ENCODE results near the gene ISCA2.

ISCA2 gene

DNA sequence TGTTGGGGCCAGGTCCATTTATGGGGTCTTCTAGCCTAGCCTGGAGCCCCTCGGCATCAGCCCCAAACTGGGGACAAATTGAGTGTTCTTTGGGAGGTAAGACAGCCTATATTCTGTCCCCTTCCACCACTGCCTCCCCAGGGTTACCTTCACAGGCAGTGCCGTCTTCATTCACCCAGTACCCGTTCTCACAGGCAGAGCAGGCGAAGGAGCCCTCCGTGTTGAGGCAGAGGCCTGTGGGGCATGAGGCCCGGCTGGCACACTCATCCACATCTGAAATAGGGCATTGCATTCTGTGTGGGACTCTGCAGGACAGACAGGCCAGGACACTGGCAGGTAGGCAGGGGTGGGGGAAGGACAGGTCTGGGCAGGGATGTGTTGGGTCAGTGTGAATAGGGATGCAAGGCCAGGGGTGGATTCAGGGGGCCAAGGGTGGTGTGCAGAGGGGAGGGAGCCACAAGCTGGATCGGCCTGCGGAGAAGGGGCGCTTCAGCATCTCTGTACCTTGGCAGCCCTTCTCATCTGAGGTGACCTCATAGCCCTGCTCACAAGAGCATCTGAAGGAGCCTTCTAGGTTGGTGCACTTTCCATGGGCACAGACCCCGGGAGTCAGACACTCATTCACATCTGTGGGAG lies 16.1 kb downstream of the ISCA2 start:
- POLR2A ChIA-PET: no interaction called here
- DNase-seq (ENCODE audit: extremely low spot score): no peak
- CTCF ChIA-PET: interaction anchor here (0.5 kb wide), 1 partner anchor 174 kb away, joined by 3 read pairs; no protein-coding TSS in a partner anchor
- no peak for TF ChIP-seq SP1 (IDR thresholded peaks at IDR 0.05)
- TF ChIP-seq ARNT (IDR thresholded peaks at IDR 0.05): no peak
- TF ChIP-seq L3MBTL2 (conservative IDR thresholded peaks at IDR 0.05): no peak
- TF ChIP-seq BHLHE40 (IDR thresholded peaks at IDR 0.05; ENCODE audit: borderline replicate concordance): no peak
- no peak for TF ChIP-seq ELF4 (IDR thresholded peaks at IDR 0.05)
- TF ChIP-seq LEF1 (IDR thresholded peaks at IDR 0.05; ENCODE audit: borderline replicate concordance): no peak
- no peak for TF ChIP-seq CTBP1 (IDR thresholded peaks at IDR 0.05; ENCODE audit: borderline replicate concordance)
- TF ChIP-seq, protein P1, sequence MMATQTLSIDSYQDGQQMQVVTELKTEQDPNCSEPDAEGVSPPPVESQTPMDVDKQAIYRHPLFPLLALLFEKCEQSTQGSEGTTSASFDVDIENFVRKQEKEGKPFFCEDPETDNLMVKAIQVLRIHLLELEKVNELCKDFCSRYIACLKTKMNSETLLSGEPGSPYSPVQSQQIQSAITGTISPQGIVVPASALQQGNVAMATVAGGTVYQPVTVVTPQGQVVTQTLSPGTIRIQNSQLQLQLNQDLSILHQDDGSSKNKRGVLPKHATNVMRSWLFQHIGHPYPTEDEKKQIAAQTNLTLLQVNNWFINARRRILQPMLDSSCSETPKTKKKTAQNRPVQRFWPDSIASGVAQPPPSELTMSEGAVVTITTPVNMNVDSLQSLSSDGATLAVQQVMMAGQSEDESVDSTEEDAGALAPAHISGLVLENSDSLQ (IDR thresholded peaks at IDR 0.05): no peak
- no peak for TF ChIP-seq TARDBP (IDR thresholded peaks at IDR 0.05)
- no peak for TF ChIP-seq FOXA1 (IDR thresholded peaks at IDR 0.05)
- TF ChIP-seq FOXM1 (IDR thresholded peaks at IDR 0.05; ENCODE audit: borderline replicate concordance): no peak
- no peak for TF ChIP-seq ZNF384 (IDR thresholded peaks at IDR 0.05)
- TF ChIP-seq SUZ12 (IDR thresholded peaks at IDR 0.05): no peak
- TF ChIP-seq FOXK2 (IDR thresholded peaks at IDR 0.05): no peak
- no peak for TF ChIP-seq NFRKB (IDR thresholded peaks at IDR 0.05)
- no peak for TF ChIP-seq HDGF (IDR thresholded peaks at IDR 0.05; ENCODE audit: borderline replicate concordance)

DNA sequence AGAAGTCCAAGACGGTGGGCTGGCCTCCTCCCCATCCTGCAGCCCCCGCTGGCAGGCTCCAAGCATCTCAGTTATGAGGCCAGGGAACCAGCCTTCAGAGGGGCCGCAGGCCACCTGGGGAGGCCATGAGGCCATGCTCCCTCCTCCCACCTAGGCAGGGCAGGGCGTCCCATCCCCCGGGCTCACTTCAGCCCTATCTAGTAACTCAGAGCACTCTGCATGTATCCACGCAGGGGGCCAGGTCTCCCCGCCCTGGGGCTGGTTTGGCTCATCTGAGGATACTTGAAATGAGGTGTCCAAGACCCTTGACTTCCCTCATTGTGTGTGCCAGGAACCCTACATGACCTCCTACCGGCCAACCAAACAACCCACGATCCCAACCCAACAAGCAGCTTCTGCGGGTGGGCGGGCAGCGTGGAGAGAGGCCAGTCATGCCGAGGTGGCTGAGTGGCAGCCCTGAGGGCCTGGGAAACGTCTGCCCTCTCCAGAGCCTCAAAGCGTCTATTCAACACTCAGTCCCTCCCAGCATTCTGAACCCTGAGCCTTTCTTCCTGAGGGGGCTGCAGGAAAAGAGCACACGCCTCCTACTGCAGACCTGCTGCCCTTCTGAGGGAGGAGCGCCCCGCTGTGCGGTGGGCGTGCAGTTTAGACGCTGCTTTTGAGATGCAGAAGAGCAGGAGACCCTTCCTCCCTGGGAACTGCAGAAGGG lies 16.8 kb downstream of the ISCA2 start:
- TF ChIP-seq FOXA1 (IDR thresholded peaks at IDR 0.05): no peak
- TF ChIP-seq SP1 (IDR thresholded peaks at IDR 0.05): no peak
- no peak for TF ChIP-seq BHLHE40 (IDR thresholded peaks at IDR 0.05; ENCODE audit: borderline replicate concordance)
- no peak for TF ChIP-seq FOXK2 (IDR thresholded peaks at IDR 0.05)
- no peak for TF ChIP-seq SUZ12 (IDR thresholded peaks at IDR 0.05)
- no peak for TF ChIP-seq HDGF (IDR thresholded peaks at IDR 0.05; ENCODE audit: borderline replicate concordance)
- no peak for TF ChIP-seq ZNF384 (IDR thresholded peaks at IDR 0.05)
- TF ChIP-seq ELF4 (IDR thresholded peaks at IDR 0.05): no peak
- TF ChIP-seq LEF1 (IDR thresholded peaks at IDR 0.05; ENCODE audit: borderline replicate concordance): no peak
- TF ChIP-seq CTBP1 (IDR thresholded peaks at IDR 0.05; ENCODE audit: borderline replicate concordance): no peak
- TF ChIP-seq NFRKB (IDR thresholded peaks at IDR 0.05): no peak
- TF ChIP-seq, protein P1 (IDR thresholded peaks at IDR 0.05): no peak
- DNase-seq (ENCODE audit: extremely low spot score): no peak
- POLR2A ChIA-PET: no interaction called here
- CTCF ChIA-PET: no interaction called here

DNA sequence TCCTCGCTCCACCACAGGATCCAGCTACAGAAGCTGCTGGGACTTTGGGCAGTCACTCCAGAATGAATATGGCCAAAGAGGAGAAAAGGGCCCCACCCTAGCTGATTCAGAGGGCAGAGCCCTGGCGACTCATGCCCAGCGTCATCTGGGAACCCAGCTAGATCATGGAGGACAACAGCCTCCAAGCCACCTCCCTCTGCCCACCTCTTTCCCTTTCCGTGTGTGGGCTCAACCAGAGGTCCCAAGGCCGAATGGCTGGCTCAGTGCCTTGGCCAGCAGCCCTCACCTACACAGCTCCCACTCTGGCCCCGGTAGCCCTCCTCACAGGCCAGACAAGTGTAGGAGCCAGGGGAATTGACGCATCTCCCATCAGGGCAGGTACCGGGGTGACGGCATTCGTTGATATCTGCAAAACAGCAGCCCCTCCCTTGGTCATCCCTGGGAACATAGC lies 17.4 kb downstream of the ISCA2 start:
- DNase-seq (ENCODE audit: extremely low spot score): no peak
- ChIA-PET POLR2A (no interaction called here), CTCF (no interaction called here)
- TF ChIP-seq BHLHE40 (IDR thresholded peaks at IDR 0.05; ENCODE audit: borderline replicate concordance) (no peak), HDGF (IDR thresholded peaks at IDR 0.05; ENCODE audit: borderline replicate concordance) (no peak), L3MBTL2 (conservative IDR thresholded peaks at IDR 0.05) (no peak), FOXM1 (IDR thresholded peaks at IDR 0.05; ENCODE audit: borderline replicate concordance) (no peak), LEF1 (IDR thresholded peaks at IDR 0.05; ENCODE audit: borderline replicate concordance) (no peak), SP1 (IDR thresholded peaks at IDR 0.05) (no peak), ARNT (IDR thresholded peaks at IDR 0.05) (no peak), FOXK2 (IDR thresholded peaks at IDR 0.05) (no peak), TARDBP (IDR thresholded peaks at IDR 0.05) (no peak), FOXA1 (IDR thresholded peaks at IDR 0.05) (no peak), ZNF384 (IDR thresholded peaks at IDR 0.05) (no peak), ELF4 (IDR thresholded peaks at IDR 0.05) (no peak), NFRKB (IDR thresholded peaks at IDR 0.05) (no peak), CTBP1 (IDR thresholded peaks at IDR 0.05; ENCODE audit: borderline replicate concordance) (no peak), SUZ12 (IDR thresholded peaks at IDR 0.05) (no peak)
- TF ChIP-seq, protein P1 (IDR thresholded peaks at IDR 0.05): no peak

DNA sequence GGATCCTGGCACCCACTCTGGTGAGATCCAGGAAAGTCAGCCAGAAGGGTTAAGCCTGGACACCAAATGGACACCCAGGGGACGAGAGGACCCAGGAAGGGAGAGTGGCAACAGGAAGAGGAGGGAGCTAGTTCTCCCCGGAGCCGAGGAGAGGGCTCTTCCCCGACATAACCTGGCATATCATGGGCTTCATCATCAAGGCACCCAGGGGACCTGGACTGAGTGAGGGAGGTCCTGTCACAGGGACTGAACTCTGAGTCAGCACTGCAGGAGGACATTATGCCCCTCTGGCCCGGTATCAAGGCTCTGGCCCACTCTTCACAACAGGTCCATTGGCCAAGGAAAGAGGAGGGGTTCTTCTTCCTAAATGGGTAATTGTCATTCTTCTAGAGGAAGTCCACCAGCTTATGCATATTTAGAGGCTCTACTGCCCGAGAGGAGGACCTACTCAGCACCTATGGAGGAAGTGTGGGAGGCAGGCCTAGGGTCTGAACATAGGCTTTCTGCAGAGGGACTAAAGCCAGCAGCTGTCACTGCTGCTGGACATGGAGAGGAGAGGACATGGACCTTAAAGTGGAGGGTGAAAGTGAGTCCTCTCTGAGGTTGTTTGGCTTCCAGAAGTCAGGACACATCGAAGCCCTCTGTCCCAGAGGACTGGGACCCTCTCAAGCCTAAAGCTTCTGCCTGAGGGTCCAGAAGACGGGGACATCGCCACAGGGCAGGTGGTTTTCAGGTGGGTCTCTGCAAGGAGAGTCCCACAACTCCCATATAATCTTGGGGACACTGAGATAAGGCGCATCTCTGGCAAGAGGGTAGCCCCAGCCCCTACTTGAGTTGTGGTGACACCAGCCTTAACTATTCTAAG lies 18.6 kb downstream of the ISCA2 start:
- ChIA-PET CTCF (interaction anchor here (1.9 kb wide), 1 partner anchor 12 kb away, joined by 6 read pairs; no protein-coding TSS in a partner anchor), POLR2A (no interaction called here)
- no peak for DNase-seq (ENCODE audit: extremely low spot score)
- TF ChIP-seq, protein P1 (IDR thresholded peaks at IDR 0.05): no peak
- TF ChIP-seq FOXM1 (IDR thresholded peaks at IDR 0.05; ENCODE audit: borderline replicate concordance): no peak
- no peak for TF ChIP-seq SUZ12 (IDR thresholded peaks at IDR 0.05)
- no peak for TF ChIP-seq ARNT (IDR thresholded peaks at IDR 0.05)
- no peak for TF ChIP-seq FOXA1 (IDR thresholded peaks at IDR 0.05)
- TF ChIP-seq LEF1 (IDR thresholded peaks at IDR 0.05; ENCODE audit: borderline replicate concordance): no peak
- no peak for TF ChIP-seq ELF4 (IDR thresholded peaks at IDR 0.05)
- no peak for TF ChIP-seq FOXK2 (IDR thresholded peaks at IDR 0.05)
- no peak for TF ChIP-seq TARDBP (IDR thresholded peaks at IDR 0.05)
- no peak for TF ChIP-seq SP1 (IDR thresholded peaks at IDR 0.05)
- no peak for TF ChIP-seq NFRKB (IDR thresholded peaks at IDR 0.05)
- no peak for TF ChIP-seq HDGF (IDR thresholded peaks at IDR 0.05; ENCODE audit: borderline replicate concordance)
- no peak for TF ChIP-seq ZNF384 (IDR thresholded peaks at IDR 0.05)
- no peak for TF ChIP-seq CTBP1 (IDR thresholded peaks at IDR 0.05; ENCODE audit: borderline replicate concordance)
- no peak for TF ChIP-seq BHLHE40 (IDR thresholded peaks at IDR 0.05; ENCODE audit: borderline replicate concordance)
- no peak for TF ChIP-seq L3MBTL2 (conservative IDR thresholded peaks at IDR 0.05)

Measured in HEK293T (cell line).